GM19099 (cell line): Measurements from ENCODE around the gene CC2D1A.

ENCODE experiments used
- POLR2A ChIP-seq: IDR thresholded peaks from 3 replicates; pipeline ENCODE4 v1.6.1; 2011; ENCODE audit warnings: low read depth; ENCODE audit not compliant: insufficient read length; ENCODE audit errors: extremely low read depth

Gene CC2D1A

GRCh38 chr19:13884726-13885591 is 21.0 kb upstream of the CC2D1A start:
- TF ChIP-seq POLR2A: no peak

DNA sequence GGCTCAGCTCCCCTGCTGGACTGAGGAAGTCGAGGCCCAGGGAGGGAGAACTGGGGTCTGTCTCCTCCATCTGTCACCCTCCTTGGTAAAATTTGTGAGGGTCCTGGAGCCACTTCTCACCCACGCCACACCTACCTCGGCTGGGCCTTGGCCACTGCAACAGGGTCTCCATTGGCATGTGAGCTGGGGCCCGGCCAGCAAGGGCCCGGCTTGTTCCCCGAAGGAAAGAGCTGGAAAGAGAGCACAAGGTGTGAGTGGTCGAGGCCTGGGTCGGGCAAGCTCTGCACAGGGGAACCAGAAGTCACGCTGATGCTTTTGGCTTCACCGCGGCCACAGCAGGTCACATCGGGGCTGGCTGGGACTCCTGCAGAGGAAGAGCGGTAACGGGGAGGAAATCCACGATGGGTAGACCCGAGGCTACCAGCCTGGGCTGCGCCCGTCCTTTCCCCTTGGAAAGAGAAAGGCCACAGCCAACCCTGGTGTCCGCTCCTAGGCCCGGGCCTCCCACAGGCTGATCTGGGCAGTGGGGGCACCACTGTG is 20.1 kb upstream of the CC2D1A start:
- TF ChIP-seq POLR2A: no peak

DNA sequence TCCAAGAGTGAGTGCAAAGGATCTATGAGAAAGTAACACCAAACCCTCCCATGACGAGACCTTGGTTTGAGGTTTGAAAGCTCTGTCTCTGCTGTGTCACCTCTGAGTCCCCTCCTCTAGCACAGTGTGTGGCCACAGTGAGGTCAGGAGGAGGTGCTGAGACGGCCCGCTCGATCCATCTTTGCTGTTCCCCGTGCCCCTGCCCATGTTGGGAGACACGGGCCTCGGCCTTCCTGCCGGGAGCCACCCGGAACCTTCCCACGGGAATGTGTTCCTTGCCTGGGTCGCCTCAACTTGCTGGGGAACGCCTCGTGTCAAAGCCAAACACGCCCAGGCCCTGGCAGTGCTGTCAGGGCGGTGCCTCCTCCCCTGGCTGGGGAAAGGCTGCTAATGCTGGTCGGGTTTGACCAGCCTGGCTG is 19.0 kb upstream of the CC2D1A start:
- no peak for TF ChIP-seq POLR2A

- TF ChIP-seq POLR2A: no peak
Observed at GRCh38 chr19:13887517-13887916, 18.5 kb upstream of the CC2D1A start.

- TF ChIP-seq POLR2A: no peak
Observed at GRCh38 chr19:13888281-13888680, 17.7 kb upstream of the CC2D1A start.

- TF ChIP-seq POLR2A: no peak
Observed at GRCh38 chr19:13890136-13890535, 15.9 kb upstream of the CC2D1A start.

DNA sequence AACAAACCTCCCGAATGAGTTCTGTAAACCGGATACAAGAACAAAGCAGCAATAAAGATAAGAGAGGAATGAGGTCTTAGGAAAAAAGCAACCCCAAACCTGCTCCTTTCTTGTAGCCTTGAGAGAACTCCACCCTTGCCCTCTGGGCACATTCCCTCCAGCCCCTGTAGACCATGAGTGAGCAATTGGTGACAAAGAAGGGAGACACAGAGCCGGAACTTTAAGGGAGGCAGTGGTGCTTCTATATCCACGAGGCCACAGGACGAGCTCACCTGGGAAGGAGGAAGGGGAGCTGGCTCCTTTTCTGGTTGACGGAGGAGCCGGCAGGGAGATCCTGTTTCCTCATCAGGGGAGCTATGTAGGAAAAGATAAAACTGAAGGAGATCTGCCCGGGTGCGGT is 13.1 kb upstream of the CC2D1A start:
- TF ChIP-seq POLR2A: no peak

DNA sequence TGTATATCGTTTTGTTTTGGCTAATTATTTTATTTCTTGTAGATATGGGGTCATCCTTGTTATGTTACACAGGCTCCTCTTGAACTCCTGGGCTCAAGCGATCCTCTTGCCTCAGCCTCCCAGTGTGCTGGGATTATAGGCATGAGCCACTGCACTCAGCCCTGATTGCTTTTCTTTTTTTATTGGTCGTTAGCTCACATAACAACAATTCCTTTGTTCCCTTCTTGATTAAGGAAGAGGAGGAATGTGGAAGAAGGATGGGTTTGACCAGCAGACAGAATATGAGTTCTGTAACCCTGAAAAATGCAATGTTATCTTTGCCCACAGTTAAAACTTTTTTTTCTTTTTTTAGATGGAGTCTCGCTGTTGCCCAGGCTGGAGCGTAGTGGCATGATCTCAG is 11.4 kb upstream of the CC2D1A start:
- TF ChIP-seq POLR2A: no peak

- TF ChIP-seq POLR2A: no peak
Observed at GRCh38 chr19:13896227-13896626, 9.8 kb upstream of the CC2D1A start.

- TF ChIP-seq POLR2A: no peak
Observed at GRCh38 chr19:13899393-13899792, 6.6 kb upstream of the CC2D1A start.

- no peak for TF ChIP-seq POLR2A
Observed at GRCh38 chr19:13899912-13900584, 6.0 kb upstream of the CC2D1A start.

GRCh38 chr19:13902993-13903555 is 2.9 kb upstream of the CC2D1A start:
- no peak for TF ChIP-seq POLR2A

DNA sequence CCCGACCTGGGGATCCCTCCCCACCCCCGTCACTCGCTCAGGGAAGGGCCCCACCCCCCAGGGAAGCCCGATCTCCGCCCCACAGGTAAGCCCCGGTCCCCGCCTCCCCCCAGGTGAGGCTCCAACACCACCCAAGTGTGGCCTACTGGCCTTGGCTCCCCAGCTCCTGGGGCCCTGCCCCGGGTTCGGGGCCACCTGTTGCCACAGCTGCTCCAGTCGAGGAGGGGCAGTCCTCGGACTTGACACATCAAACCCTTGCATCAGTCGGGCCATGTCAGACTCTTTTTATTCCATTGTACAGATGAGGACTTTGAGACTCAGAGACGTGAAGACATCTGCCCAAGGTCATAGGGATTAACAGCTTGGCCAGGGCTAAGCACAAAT is 512 bp downstream of the CC2D1A start:
- no peak for TF ChIP-seq POLR2A

- no peak for TF ChIP-seq POLR2A
Observed at GRCh38 chr19:13906910-13907309, 909 bp downstream of the CC2D1A start.

- TF ChIP-seq POLR2A: no peak
Observed at GRCh38 chr19:13908674-13909073, 2.7 kb downstream of the CC2D1A start.

- TF ChIP-seq POLR2A: no peak
Observed at GRCh38 chr19:13909430-13909829, 3.4 kb downstream of the CC2D1A start.

- no peak for TF ChIP-seq POLR2A
Observed at GRCh38 chr19:13913352-13913751, 7.4 kb downstream of the CC2D1A start.

DNA sequence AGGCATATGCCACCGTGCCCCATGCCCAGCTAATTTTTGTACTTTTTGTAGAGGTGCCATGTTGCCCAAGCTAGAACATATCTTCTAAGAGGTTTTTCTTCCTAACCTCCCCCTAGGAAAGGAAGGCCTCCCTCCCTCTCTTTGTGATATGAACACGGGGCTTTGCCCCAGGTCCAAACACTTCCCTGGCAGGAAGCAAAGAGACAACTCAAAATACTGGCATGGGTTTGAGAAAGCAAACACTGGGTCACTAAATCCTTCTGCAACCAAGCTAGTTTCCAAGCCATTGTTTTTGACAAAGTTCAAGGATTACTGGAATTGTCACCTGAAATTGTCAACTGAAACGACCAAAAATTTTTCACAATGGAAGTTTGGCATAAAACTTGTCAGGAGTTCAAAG is 8.8 kb downstream of the CC2D1A start:
- TF ChIP-seq POLR2A: no peak
